ENCODE results near the gene MOGAT3.
"Not testable (repeated sequence)": the region's sequence is repeated elsewhere in the genome, so short reads cannot be mapped to it uniquely, and the experiment has no call there.

The MOGAT3 gene

GRCh38 chr7:101210143-101210542 lies 9.3 kb upstream of the MOGAT3 start:
- H3K27me3 ChIP-seq, result no peaks in the 10 kb centered on the region
- no peak for TF ChIP-seq CTCF (IDR thresholded peaks at IDR 0.05; ENCODE audit: low read depth, low read length)
- H3K4me1 ChIP-seq, result peaks cover 3% of the 10 kb centered on the region; the same call in 1 of the 2 replicates
- DNase-seq, result no peak
- H3K36me3 ChIP-seq, result peaks cover 26% of the 10 kb centered on the region
- no peaks in the 10 kb centered on the region for H3K9me3 ChIP-seq
- no peak overlapping the region for H3K4me3 ChIP-seq (ENCODE audit: low read depth, low read length)

GRCh38 chr7:101208794-101209193 lies 8.0 kb upstream of the MOGAT3 start:
- Histone ChIP-seq H3K36me3 (peaks cover 18% of the 10 kb centered on the region), H3K27me3 (no peaks in the 10 kb centered on the region), H3K4me1 (no peaks in the 10 kb centered on the region), H3K4me3 (ENCODE audit: low read depth, low read length) (no peak overlapping the region), H3K9me3 (no peaks in the 10 kb centered on the region)
- no peak for DNase-seq
- no peak for TF ChIP-seq CTCF (IDR thresholded peaks at IDR 0.05; ENCODE audit: low read depth, low read length)

GRCh38 chr7:101207459-101207858 lies 6.6 kb upstream of the MOGAT3 start:
- Histone ChIP-seq H3K36me3 (peaks cover 15% of the 10 kb centered on the region), H3K4me1 (no peaks in the 10 kb centered on the region), H3K9me3 (no peaks in the 10 kb centered on the region), H3K4me3 (ENCODE audit: low read depth, low read length) (no peak overlapping the region), H3K27me3 (no peaks in the 10 kb centered on the region)
- TF ChIP-seq CTCF (IDR thresholded peaks at IDR 0.05; ENCODE audit: low read depth, low read length), result no peak
- no peak for DNase-seq

- no peaks in the 10 kb centered on the region for H3K9me3 ChIP-seq
- no peaks in the 10 kb centered on the region for H3K27me3 ChIP-seq
- H3K4me1 ChIP-seq, result no peaks in the 10 kb centered on the region
- no peak for DNase-seq
- H3K4me3 ChIP-seq (ENCODE audit: low read depth, low read length), result no peak overlapping the region
- peaks cover 15% of the 10 kb centered on the region for H3K36me3 ChIP-seq
- no peak for TF ChIP-seq CTCF (IDR thresholded peaks at IDR 0.05; ENCODE audit: low read depth, low read length)
Measured at GRCh38 chr7:101206665-101207042, 5.8 kb upstream of the MOGAT3 start.

- no peaks in the 10 kb centered on the region for H3K4me1 ChIP-seq
- H3K4me3 ChIP-seq (ENCODE audit: low read depth, low read length), result no peak overlapping the region
- H3K36me3 ChIP-seq, result peaks cover 10% of the 10 kb centered on the region
- no peak for TF ChIP-seq CTCF (IDR thresholded peaks at IDR 0.05; ENCODE audit: low read depth, low read length)
- H3K27me3 ChIP-seq, result no peaks in the 10 kb centered on the region
- DNase-seq, result no peak
- no peaks in the 10 kb centered on the region for H3K9me3 ChIP-seq
Measured at GRCh38 chr7:101205901-101206664, 5.2 kb upstream of the MOGAT3 start.

GRCh38 chr7:101203740-101204738 lies 3.2 kb upstream of the MOGAT3 start:
- DNase-seq; H3K36me3 ChIP-seq; H3K4me3 ChIP-seq (ENCODE audit: low read depth, low read length); H3K27me3 ChIP-seq; H3K9me3 ChIP-seq; H3K4me1 ChIP-seq: not testable (repeated sequence)

All from BE2C (cell line).